GM18499 (cell line): ENCODE measurements around the gene PGM5.
"Not testable (repeated sequence)": the region's sequence is repeated elsewhere in the genome, so short reads cannot be mapped to it uniquely, and the experiment has no call there.

Experiments
- ATAC-seq: cut with Tn5 transposase; IDR thresholded peaks from one replicate; pipeline ENCODE4 v1.9.1; 2021; ENCODE audit warnings: moderate number of reproducible peaks; ENCODE audit not compliant: insufficient read depth, unreplicated experiment

PGM5 gene

GRCh38 chr9:68366933-68367547, 10.6 kb downstream of the PGM5 start:
- not testable (repeated sequence) for ATAC-seq

GRCh38 chr9:68375789-68376188, 19.4 kb downstream of the PGM5 start:
- not testable (repeated sequence) for ATAC-seq

- not testable (repeated sequence) for ATAC-seq
These were observed 21.3 kb downstream of the PGM5 start for GRCh38 chr9:68377723-68378122.

GRCh38 chr9:68383894-68384293, 27.5 kb downstream of the PGM5 start:
- not testable (repeated sequence) for ATAC-seq

- not testable (repeated sequence) for ATAC-seq
These were observed 33.1 kb downstream of the PGM5 start for GRCh38 chr9:68389558-68389957.

- not testable (repeated sequence) for ATAC-seq
These were observed 34.3 kb downstream of the PGM5 start for GRCh38 chr9:68390737-68391136.

- ATAC-seq: not testable (repeated sequence)
These were observed 40.1 kb downstream of the PGM5 start for GRCh38 chr9:68396411-68397094.

GRCh38 chr9:68397095-68397423, 40.6 kb downstream of the PGM5 start:
- not testable (repeated sequence) for ATAC-seq

GRCh38 chr9:68397796-68398195, 41.4 kb downstream of the PGM5 start:
- not testable (repeated sequence) for ATAC-seq

- not testable (repeated sequence) for ATAC-seq
These were observed 41.9 kb downstream of the PGM5 start for GRCh38 chr9:68398324-68398723.

- ATAC-seq: not testable (repeated sequence)
These were observed 48.2 kb downstream of the PGM5 start for GRCh38 chr9:68404421-68405185.

GRCh38 chr9:68411865-68412264, 55.5 kb downstream of the PGM5 start:
- ATAC-seq: not testable (repeated sequence)

- not testable (repeated sequence) for ATAC-seq
These were observed 56.3 kb downstream of the PGM5 start for GRCh38 chr9:68412754-68413153.

GRCh38 chr9:68415065-68415464, 58.7 kb downstream of the PGM5 start:
- ATAC-seq: not testable (repeated sequence)

GRCh38 chr9:68416936-68417564, 60.6 kb downstream of the PGM5 start:
- no peak for ATAC-seq

- no peak for ATAC-seq
These were observed 61.4 kb downstream of the PGM5 start for GRCh38 chr9:68417762-68418161.

GRCh38 chr9:68418259-68418845, 61.9 kb downstream of the PGM5 start:
- no peak for ATAC-seq

- ATAC-seq: no peak
These were observed 63.5 kb downstream of the PGM5 start for GRCh38 chr9:68419901-68420300.

GRCh38 chr9:68426755-68427154, 70.3 kb downstream of the PGM5 start:
- no peak for ATAC-seq

- ATAC-seq: no peak
These were observed 71.0 kb downstream of the PGM5 start for GRCh38 chr9:68427216-68427977.
